Motor neuron (in vitro differentiated cells): ENCODE measurements around the gene BIN1. TPM values are rescaled to one million over a fixed set of nuclear protein-coding genes. Genes with fewer than 3 reads are reported as not detected.
A peak's percentile ranks its signal among the peaks of the same experiment; 100 is the strongest.

ENCODE experiments used
- ATAC-seq, 8 experiments: fragments of 200-7000 bp; cut with Tn5 transposase; replicated peaks in 6 of 8; 2 replicates each; pipeline ENCODE4 v1.8.0; 2021; ENCODE audit warnings: mild to moderate bottlenecking in 8 of 8, moderate library complexity in 8 of 8
- H3K27ac ChIP-seq, 2 donors: fragments of 250-450 bp; sonication (Bioruptor Pico); 2 replicates each; pipeline ENCODE4 v1.9.0; 2021; ENCODE audit warnings: antibody characterized with exemption in 2 of 2, mild to moderate bottlenecking in 2 of 2, moderate library complexity in 1 of 2
- H3K4me1 ChIP-seq, 2 donors: fragments of 250-450 bp; sonication (Bioruptor Pico); replicated peaks in 1 of 2; 2 replicates each; pipeline ENCODE4 v1.6.1; 2021; ENCODE audit warnings: antibody characterized with exemption in 2 of 2, mild to moderate bottlenecking in 2 of 2, moderate library complexity in 1 of 2
- H3K4me3 ChIP-seq, 5 donors: fragments of 250-450 bp; sonication (Bioruptor Pico); 2 replicates each; pipeline ENCODE4 v1.9.0; 2021; ENCODE audit warnings: antibody characterized with exemption in 5 of 5, mild to moderate bottlenecking in 5 of 5, moderate library complexity in 4 of 5
- WGBS, 10 experiments: fragments of 450-650 bp; shearing (Covaris generic); methylation state at CpG; one replicate each; pipeline ENCODE4 v1.0.0; 2022; 5-methylcytosine and 5-hydroxymethylcytosine counted together
- in situ Hi-C, 9 experiments: fragments of 400-800 bp; cut with MboI; loops; one replicate each; pipeline ENCODE4 v1.15.0; 2021; ENCODE audit warnings: low sequenced_read_pairs in 9 of 9, low pct_unique_long_range_greater_than_20kb in 2 of 9; ENCODE audit not compliant: unreplicated experiment in 9 of 9
- total RNA-seq, 8 experiments: library from RNA; unstranded; fragments of 300-600 nt; gene quantifications; 2 replicates each; pipeline versions ENCODE4 v1.2.3 to v1.2.4, GENCODE V29; 2022

Gene BIN1
- total RNA-seq, 8 experiments from 2014 or later: 44.7 to 107 (median 49.6) TPM

- ATAC-seq: peak in 1 of 8 experiments; percentile 7
- no peak overlapping the region for H3K27ac ChIP-seq
- in situ Hi-C loops: no loop called here
- H3K4me3 ChIP-seq: no peak overlapping the region
- 82 to 100% (median 86%) methylated on average over 1 to 2 of the region's 4 CpGs; no CpG with 5 or more reads in 3 of the 10 experiments for WGBS, 10 experiments
- peaks cover 6 to 18% of the 10 kb centered on the region in 2 donors for H3K4me1 ChIP-seq
Measured at GRCh38 chr2:127142663-127143630, 36.0 kb upstream of the BIN1 start.

GRCh38 chr2:127140538-127140937 lies 33.6 kb upstream of the BIN1 start:
- 40 to 100% (median 86%) methylated on average over 1 to 11 of the region's 13 CpGs; no CpG with 5 or more reads in 1 of the 10 experiments for WGBS, 10 experiments
- in situ Hi-C loops: no loop called here
- H3K4me1 ChIP-seq: peaks cover 6 to 16% of the 10 kb centered on the region in 2 donors
- no peak for ATAC-seq
- H3K4me3 ChIP-seq: no peak overlapping the region
- H3K27ac ChIP-seq: no peak overlapping the region

DNA sequence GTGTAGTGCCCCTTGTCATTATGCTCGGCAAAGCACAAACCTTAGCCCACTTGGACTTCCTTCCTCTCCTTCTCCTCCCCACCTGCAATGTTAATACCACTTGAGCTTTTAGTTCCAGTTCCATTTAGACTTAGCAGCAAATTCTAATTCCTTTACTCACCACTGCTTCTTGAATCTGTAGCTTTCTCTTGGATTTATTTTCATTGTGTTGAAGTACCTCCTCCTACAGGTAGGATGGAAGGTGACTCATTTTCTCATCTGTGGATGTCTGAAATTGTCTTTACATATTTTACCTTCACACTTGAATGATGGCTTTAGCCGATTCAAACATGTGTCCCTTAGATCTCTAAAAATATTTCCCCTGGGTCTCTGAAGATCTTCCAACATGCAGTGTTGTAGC lies 32.8 kb upstream of the BIN1 start:
- peaks cover 0 to 8% of the 10 kb centered on the region in 2 donors for H3K4me1 ChIP-seq
- WGBS, 10 experiments: 45 to 100% (median 90%) methylated on average over 1 to 2 of the region's 2 CpGs
- H3K27ac ChIP-seq: no peak overlapping the region
- H3K4me3 ChIP-seq: no peak overlapping the region
- in situ Hi-C loops: no loop called here
- no peak for ATAC-seq

- 80 to 93% (median 88%) methylated on average over 1 to 5 of the region's 12 CpGs; no CpG with 5 or more reads in 7 of the 10 experiments for WGBS, 10 experiments
- Histone ChIP-seq H3K27ac (no peak overlapping the region), H3K4me3 (no peak overlapping the region), H3K4me1 (no peaks in the 10 kb centered on the region)
- ATAC-seq: no peak
- in situ Hi-C loops: no loop called here
Measured at GRCh38 chr2:127138281-127138680, 31.3 kb upstream of the BIN1 start.

GRCh38 chr2:127137741-127138140 lies 30.8 kb upstream of the BIN1 start:
- WGBS, 10 experiments: 80 to 94% (median 90%) methylated on average over 1 to 7 of the region's 15 CpGs; no CpG with 5 or more reads in 7 of the 10 experiments
- in situ Hi-C loops: no loop called here
- ATAC-seq: no peak
- no peak overlapping the region for H3K27ac ChIP-seq
- no peaks in the 10 kb centered on the region for H3K4me1 ChIP-seq
- no peak overlapping the region for H3K4me3 ChIP-seq

DNA sequence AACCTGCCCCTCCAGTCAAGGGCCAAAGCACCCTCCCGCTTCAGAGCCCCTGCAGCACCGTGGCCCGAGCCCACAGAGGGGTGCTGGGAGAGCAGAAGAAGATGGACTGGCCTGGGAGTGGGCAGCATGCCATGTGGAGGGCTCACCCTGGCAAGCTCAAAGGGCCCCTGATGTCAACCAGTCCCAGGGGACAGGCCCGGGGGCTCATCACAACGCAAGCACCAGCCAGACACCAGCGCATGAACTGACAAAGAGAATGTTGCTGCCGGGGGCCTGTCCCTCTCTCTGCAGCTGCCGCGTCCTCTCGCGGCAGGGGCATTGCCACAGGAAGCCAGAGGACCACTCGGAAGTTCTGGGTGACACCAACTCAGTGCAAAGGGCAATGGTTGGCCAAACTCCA lies 30.3 kb upstream of the BIN1 start:
- ATAC-seq: no peak
- Histone ChIP-seq H3K4me1 (no peaks in the 10 kb centered on the region), H3K4me3 (no peak overlapping the region), H3K27ac (no peak overlapping the region)
- 87 to 89% (median 88%) methylated on average over 3 to 7 of the region's 12 CpGs; no CpG with 5 or more reads in 7 of the 10 experiments for WGBS, 10 experiments
- in situ Hi-C loops: no loop called here

DNA sequence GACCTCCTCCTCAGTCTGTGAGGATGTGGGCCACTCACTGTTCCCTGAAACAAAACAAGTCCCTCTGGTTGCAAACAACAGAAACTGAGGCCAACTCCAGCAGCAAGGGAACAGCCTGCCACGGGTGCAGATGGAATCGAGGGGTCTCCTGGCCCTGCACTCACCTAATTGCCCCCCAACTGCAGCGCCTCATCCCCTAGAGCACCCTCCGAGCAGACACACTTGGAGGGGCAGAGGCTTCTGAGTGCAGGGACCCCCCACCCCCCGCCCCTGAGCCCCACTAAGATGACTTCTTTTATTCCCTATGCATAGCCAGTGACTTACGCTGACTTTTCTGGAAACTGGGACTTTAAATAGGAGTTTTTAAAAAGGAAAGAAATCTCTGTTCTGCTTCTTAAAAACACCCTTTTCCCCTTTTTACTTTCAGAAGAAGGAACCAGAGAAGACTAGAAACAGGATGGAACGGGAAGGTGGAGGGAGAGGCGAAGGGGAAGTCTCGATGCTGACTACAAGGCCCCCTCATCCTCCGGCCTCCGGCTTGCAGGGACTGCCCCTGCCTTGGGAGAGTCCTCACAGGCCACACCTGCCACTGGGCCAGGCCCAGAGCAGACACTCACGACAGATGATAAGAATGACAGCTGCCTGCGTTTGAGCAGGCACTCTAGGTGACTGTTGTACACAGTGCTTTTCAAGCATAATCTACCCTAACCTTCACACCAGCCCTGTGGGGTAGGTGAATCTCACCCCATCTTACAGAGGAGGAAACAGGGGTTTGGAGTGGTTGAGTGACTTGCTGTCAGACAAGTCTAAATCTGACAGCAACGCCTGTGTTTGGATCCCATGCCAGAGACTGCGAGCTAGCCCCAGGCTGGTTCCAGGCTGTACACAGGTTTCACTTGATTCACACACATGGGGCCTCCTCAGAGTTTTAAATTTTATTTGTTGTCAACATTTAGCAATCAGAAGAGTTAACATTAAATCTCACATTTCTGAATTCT lies 28.2 kb upstream of the BIN1 start:
- no peaks in the 10 kb centered on the region for H3K4me1 ChIP-seq
- no peak for ATAC-seq
- 40 to 100% (median 84%) methylated on average over 1 to 9 of the region's 15 CpGs; no CpG with 5 or more reads in 2 of the 10 experiments for WGBS, 10 experiments
- no peak overlapping the region for H3K4me3 ChIP-seq
- no peak overlapping the region for H3K27ac ChIP-seq
- in situ Hi-C loops: no loop called here

- no peak for ATAC-seq
- in situ Hi-C loops: no loop called here
- Histone ChIP-seq H3K4me3 (no peak overlapping the region), H3K4me1 (no peaks in the 10 kb centered on the region), H3K27ac (no peak overlapping the region)
- 73 to 100% (median 78%) methylated on average over 1 to 3 of the region's 4 CpGs; no CpG with 5 or more reads in 6 of the 10 experiments for WGBS, 10 experiments
Measured at GRCh38 chr2:127134235-127134634, 27.3 kb upstream of the BIN1 start.

DNA sequence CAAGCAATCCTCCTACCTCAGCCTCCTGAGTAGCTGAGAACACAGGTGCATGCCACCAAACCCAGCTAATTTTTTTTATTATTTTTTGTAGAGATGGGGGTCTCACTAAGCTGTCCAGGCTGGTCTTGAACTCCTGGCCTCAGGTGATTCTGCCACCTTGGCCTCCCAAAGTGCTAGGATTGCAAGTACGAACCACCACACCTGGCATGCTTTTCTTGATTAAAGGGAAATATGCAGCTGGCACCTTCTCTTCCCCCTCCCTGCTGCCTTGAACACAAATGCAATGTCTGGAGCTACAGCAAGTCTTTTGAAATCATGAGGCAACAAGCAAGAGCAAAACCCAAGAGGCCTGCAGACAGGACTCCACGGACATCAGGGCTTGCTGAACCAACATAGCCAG lies 26.8 kb upstream of the BIN1 start:
- WGBS, 10 experiments: 94 to 100% (median 100%) methylated on average over 1 to 2 of the region's 2 CpGs; no CpG with 5 or more reads in 6 of the 10 experiments
- in situ Hi-C loops: no loop called here
- H3K4me3 ChIP-seq: no peak overlapping the region
- H3K4me1 ChIP-seq: no peaks in the 10 kb centered on the region
- H3K27ac ChIP-seq: no peak overlapping the region
- ATAC-seq: no peak

DNA sequence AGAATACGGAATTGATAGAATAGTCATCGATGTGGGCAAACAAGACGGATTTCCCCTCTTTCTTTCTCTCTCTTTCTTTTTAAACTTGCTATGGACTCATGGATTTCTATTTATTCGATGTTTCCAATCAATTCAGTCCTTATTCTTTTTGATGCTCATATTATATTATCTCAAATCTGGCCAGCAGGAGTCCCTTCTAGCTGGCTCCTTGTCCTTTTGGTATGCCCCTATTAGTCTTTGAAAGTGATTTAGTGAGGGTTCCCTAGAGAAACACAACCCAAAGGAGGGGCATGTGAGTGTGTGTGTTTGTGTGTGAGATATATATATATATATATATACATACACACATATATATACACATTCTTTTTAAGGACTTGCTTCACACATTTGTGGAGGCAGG lies 23.5 kb upstream of the BIN1 start:
- WGBS, 10 experiments: 81 to 100% (median 97%) methylated on average over 2 to 4 of the region's 4 CpGs
- no peak overlapping the region for H3K27ac ChIP-seq
- in situ Hi-C loops: no loop called here
- no peak for ATAC-seq
- no peaks in the 10 kb centered on the region for H3K4me1 ChIP-seq
- H3K4me3 ChIP-seq: no peak overlapping the region

DNA sequence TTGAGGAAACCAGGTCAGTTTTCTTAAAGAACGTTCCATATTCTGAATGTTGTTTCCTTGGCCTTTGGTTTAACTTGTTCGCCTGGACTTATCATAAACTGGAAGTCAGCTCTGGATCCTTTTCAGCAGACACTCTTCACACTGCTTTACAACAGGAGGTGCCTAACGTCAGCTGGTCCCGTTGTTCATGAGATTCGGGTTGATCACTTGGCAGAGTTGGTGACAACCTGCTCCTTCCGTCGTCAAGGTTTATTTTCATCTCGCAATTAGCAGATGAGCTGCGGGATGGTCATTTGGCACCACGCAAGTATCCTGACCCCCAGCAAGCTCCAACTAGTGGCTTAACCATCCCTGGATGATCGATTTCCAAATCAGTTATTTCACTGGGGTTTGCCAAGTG lies 23.0 kb upstream of the BIN1 start:
- ATAC-seq: no peak

DNA sequence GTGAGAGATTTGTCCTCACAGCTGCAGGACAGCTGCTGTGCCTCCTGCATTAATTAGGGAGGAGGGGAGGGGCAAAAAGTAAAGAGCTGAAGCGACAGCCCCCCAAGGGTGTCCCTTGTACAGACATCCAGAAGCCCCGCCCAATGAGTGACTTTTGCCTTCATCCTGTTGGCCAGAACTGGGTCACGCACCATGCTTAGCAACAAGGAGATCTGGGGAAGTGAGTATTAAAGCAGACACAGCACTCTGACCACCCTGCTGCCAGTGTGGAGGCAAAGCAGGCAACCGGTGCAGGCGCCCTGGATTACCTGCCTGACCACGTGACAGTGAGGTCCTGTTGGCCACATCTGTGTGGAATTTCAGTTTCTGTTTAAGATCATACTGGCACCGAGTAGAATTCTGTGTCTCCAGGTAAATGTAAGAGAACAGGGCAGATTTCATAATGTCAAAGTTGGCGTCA lies 21.5 kb upstream of the BIN1 start:
- 24 to 82% (median 41%) methylated on average over 1 to 8 of the region's 8 CpGs; no CpG with 5 or more reads in 2 of the 10 experiments for WGBS, 10 experiments
- no peaks in the 10 kb centered on the region for H3K4me1 ChIP-seq
- peak in 7 of 8 experiments; percentile 33 to 99 (median 77) for ATAC-seq
- H3K27ac ChIP-seq: no peak overlapping the region
- H3K4me3 ChIP-seq: no peak overlapping the region
- in situ Hi-C loops: no loop called here

More for the DNA sequence above, 23.0 kb upstream of the BIN1 start:
- H3K4me1 ChIP-seq: no peaks in the 10 kb centered on the region
- no peak overlapping the region for H3K4me3 ChIP-seq
- no peak overlapping the region for H3K27ac ChIP-seq
- in situ Hi-C loops: no loop called here
- 57 to 96% (median 88%) methylated on average over 2 to 11 of the region's 11 CpGs; no CpG with 5 or more reads in 2 of the 10 experiments for WGBS, 10 experiments
